ENCODE data around the gene ZBTB9. TPM values are rescaled to one million over a fixed set of nuclear protein-coding genes. Genes with fewer than 3 reads are reported as not detected.

Gene ZBTB9
- polyA plus RNA-seq, 1 experiment: 5.8 TPM

- ChIA-PET POLR2A (no interaction called here), CTCF (interaction anchor here (0.5 kb wide), 1 partner anchor 111 kb away, joined by 7 read pairs; no protein-coding TSS in a partner anchor)
- DNase-seq (ENCODE audit: low read depth, low spot score): no peak
- 0 out of 2 replicates have a peak overlapping the region, but pooled peaks have one; percentile 7 for H3K4me3 ChIP-seq (ENCODE audit: low read depth, low read length)
- no peak overlapping the region for H3K27ac ChIP-seq (ENCODE audit: low read depth, low read length)
- TF ChIP-seq CTCF (IDR thresholded peaks at IDR 0.05; ENCODE audit: low read depth, low read length): no peak
- no peaks in the 10 kb centered on the region for H3K9me3 ChIP-seq (ENCODE audit: control insufficient read depth, insufficient read depth, low read length)
- H3K27me3 ChIP-seq (ENCODE audit: control insufficient read depth, insufficient read depth, low read length): no peaks in the 10 kb centered on the region
These were observed 42.0 kb upstream of the ZBTB9 start for GRCh38 chr6:33412140-33413009.

GRCh38 chr6:33413241-33414120, 40.9 kb upstream of the ZBTB9 start:
- ChIA-PET CTCF (no interaction called here), POLR2A (no interaction called here)
- no peak for DNase-seq (ENCODE audit: low read depth, low spot score)
- no peak overlapping the region for H3K4me3 ChIP-seq (ENCODE audit: low read depth, low read length)
- H3K27me3 ChIP-seq (ENCODE audit: control insufficient read depth, insufficient read depth, low read length): no peaks in the 10 kb centered on the region
- TF ChIP-seq CTCF (IDR thresholded peaks at IDR 0.05; ENCODE audit: low read depth, low read length): no peak
- no peaks in the 10 kb centered on the region for H3K9me3 ChIP-seq (ENCODE audit: control insufficient read depth, insufficient read depth, low read length)
- peak overlapping the region; percentile 21 for H3K27ac ChIP-seq (ENCODE audit: low read depth, low read length)

- ChIA-PET CTCF (interaction anchor here (0.6 kb wide), 1 partner anchor 1516 kb away, joined by 5 read pairs; no protein-coding TSS in a partner anchor), POLR2A (no interaction called here)
- 0 out of 2 replicates have a peak overlapping the region, but pooled peaks have one; percentile 2 for H3K4me3 ChIP-seq (ENCODE audit: low read depth, low read length)
- no peaks in the 10 kb centered on the region for H3K9me3 ChIP-seq (ENCODE audit: control insufficient read depth, insufficient read depth, low read length)
- no peak for DNase-seq (ENCODE audit: low read depth, low spot score)
- no peaks in the 10 kb centered on the region for H3K27me3 ChIP-seq (ENCODE audit: control insufficient read depth, insufficient read depth, low read length)
- TF ChIP-seq CTCF (IDR thresholded peaks at IDR 0.05; ENCODE audit: low read depth, low read length): peak; percentile 48
- no peak overlapping the region for H3K27ac ChIP-seq (ENCODE audit: low read depth, low read length)
These were observed 39.6 kb upstream of the ZBTB9 start for GRCh38 chr6:33414592-33415271.

GRCh38 chr6:33415831-33416230, 38.5 kb upstream of the ZBTB9 start:
- no peak for DNase-seq (ENCODE audit: low read depth, low spot score)
- H3K4me3 ChIP-seq (ENCODE audit: low read depth, low read length): peak overlapping the region; percentile 93

More at GRCh38 chr6:33415831-33416230, 38.5 kb upstream of the ZBTB9 start:
- Histone ChIP-seq H3K27me3 (ENCODE audit: control insufficient read depth, insufficient read depth, low read length) (no peaks in the 10 kb centered on the region), H3K27ac (ENCODE audit: low read depth, low read length) (peak overlapping the region; percentile 52), H3K9me3 (ENCODE audit: control insufficient read depth, insufficient read depth, low read length) (no peaks in the 10 kb centered on the region)
- ChIA-PET CTCF (interaction anchor here (1.1 kb wide), 1 partner anchor 11 kb away, joined by 3 read pairs; no protein-coding TSS in a partner anchor), POLR2A (interaction anchor here (1.7 kb wide), 1 partner anchor 38 kb away, joined by 5 read pairs; the partner anchor contains the start of gene ZBTB9)
- no peak for TF ChIP-seq CTCF (IDR thresholded peaks at IDR 0.05; ENCODE audit: low read depth, low read length)

Data from AG04450 (cell line).